ENCODE results near the gene SLX4.

SLX4 gene

GRCh38 chr16:3536851-3537250 lies 74.6 kb downstream of the SLX4 start:
- Histone ChIP-seq H3K9me3 (ENCODE audit: control insufficient read depth, low read depth, low read length) (no peaks in the 10 kb centered on the region), H3K9ac (ENCODE audit: low read length) (no peak overlapping the region), H3K4me3 (ENCODE audit: low read length) (no peak overlapping the region), H3K4me1 (ENCODE audit: control insufficient read depth, low read depth, low read length) (peaks cover 4% of the 10 kb centered on the region), H3K27me3 (ENCODE audit: control insufficient read depth, insufficient read depth, low read length) (no peaks in the 10 kb centered on the region), H3K27ac (ENCODE audit: low read length) (no peak overlapping the region), H3K36me3 (ENCODE audit: control insufficient read depth, low read depth, low read length) (peaks cover 16% of the 10 kb centered on the region)

DNA sequence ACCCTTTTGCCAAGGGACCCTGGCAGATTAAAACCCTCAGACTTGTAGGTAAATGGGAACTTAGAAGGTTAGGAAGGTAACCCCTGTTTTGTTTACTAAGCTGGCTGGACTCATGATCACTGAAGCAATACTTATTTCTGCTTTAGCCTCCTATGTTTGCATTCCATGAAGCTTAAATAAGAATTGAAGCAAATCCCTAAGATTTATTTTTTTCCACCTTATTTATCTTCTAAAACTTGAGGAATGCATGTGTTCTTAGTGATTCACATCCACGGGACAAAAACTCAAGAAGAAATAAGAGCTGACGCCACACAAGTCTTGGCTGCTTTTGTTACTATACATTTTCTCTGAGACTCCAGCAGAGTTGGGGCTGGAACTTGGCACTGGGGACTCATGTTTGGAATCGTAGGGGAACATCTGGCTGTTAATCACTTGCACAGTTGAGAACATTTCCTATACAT lies 75.1 kb downstream of the SLX4 start:
- Histone ChIP-seq H3K9me3 (ENCODE audit: control insufficient read depth, low read depth, low read length) (no peaks in the 10 kb centered on the region), H3K36me3 (ENCODE audit: control insufficient read depth, low read depth, low read length) (peaks cover 16% of the 10 kb centered on the region), H3K9ac (ENCODE audit: low read length) (no peak overlapping the region), H3K4me3 (ENCODE audit: low read length) (no peak overlapping the region), H3K27ac (ENCODE audit: low read length) (no peak overlapping the region), H3K4me1 (ENCODE audit: control insufficient read depth, low read depth, low read length) (no peaks in the 10 kb centered on the region), H3K27me3 (ENCODE audit: control insufficient read depth, insufficient read depth, low read length) (no peaks in the 10 kb centered on the region)

GRCh38 chr16:3534126-3534525 lies 77.3 kb downstream of the SLX4 start:
- Histone ChIP-seq H3K27me3 (ENCODE audit: control insufficient read depth, insufficient read depth, low read length) (no peaks in the 10 kb centered on the region), H3K4me1 (ENCODE audit: control insufficient read depth, low read depth, low read length) (no peaks in the 10 kb centered on the region), H3K9me3 (ENCODE audit: control insufficient read depth, low read depth, low read length) (no peaks in the 10 kb centered on the region), H3K36me3 (ENCODE audit: control insufficient read depth, low read depth, low read length) (peaks cover 16% of the 10 kb centered on the region), H3K27ac (ENCODE audit: low read length) (no peak overlapping the region), H3K4me3 (ENCODE audit: low read length) (no peak overlapping the region), H3K9ac (ENCODE audit: low read length) (no peak overlapping the region)

DNA sequence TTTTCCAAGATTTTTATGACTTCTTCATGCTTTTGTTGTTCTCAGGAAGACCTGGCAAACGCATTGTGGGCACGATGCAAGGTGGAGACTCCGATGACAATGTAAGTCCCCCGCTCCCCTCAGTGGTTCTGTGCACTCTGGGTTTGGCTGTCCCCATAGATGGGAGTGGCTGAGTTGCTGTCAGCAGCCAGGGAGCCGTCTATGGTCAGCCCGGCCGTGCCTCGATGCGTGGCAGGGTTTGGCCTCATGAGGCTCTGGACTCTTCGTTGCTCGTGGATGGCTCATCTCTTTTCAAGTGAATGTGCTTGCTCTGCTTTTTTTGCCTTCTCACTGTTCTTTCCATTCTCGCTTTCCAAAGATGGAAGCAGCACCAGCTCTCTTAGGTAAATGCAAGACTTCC lies 78.7 kb downstream of the SLX4 start:
- Histone ChIP-seq H3K27me3 (ENCODE audit: control insufficient read depth, insufficient read depth, low read length) (no peaks in the 10 kb centered on the region), H3K36me3 (ENCODE audit: control insufficient read depth, low read depth, low read length) (peaks cover 12% of the 10 kb centered on the region), H3K27ac (ENCODE audit: low read length) (no peak overlapping the region), H3K9me3 (ENCODE audit: control insufficient read depth, low read depth, low read length) (no peaks in the 10 kb centered on the region), H3K4me1 (ENCODE audit: control insufficient read depth, low read depth, low read length) (no peaks in the 10 kb centered on the region), H3K4me3 (ENCODE audit: low read length) (no peak overlapping the region), H3K9ac (ENCODE audit: low read length) (no peak overlapping the region)
